ENCODE results near the gene GPR63. TPM values are rescaled to one million over a fixed set of nuclear protein-coding genes. Genes with fewer than 3 reads are reported as not detected.

The GPR63 gene
- total and polyA plus RNA-seq, 9 of the 15 experiments (the other 6 are each of a cell fraction or from before 2014, with no cell fraction given) = 1.6 to 5.1 (median 3.7) TPM

GRCh38 chr6:96878143-96878542 is 40.9 kb upstream of the GPR63 start:
- Histone ChIP-seq H4K20me1 (replicated peaks; ENCODE audit: control insufficient read depth, insufficient read depth, low read length) (no peaks in the 10 kb centered on the region), H3K27ac (ENCODE audit: extremely low read depth, low read depth, low read length) (no peak overlapping the region), H3K9me1 (ENCODE audit: control insufficient read depth, insufficient read depth, low read length) (no peaks in the 10 kb centered on the region), H3K9ac (ENCODE audit: insufficient read depth in 1 of 2, low read depth in 2 of 2, low read length in 2 of 2) (no peak overlapping the region), H3K9me3 (replicated peaks; ENCODE audit: control insufficient read depth, insufficient read depth, low read depth, low read length) (no peaks in the 10 kb centered on the region), H3K4me3 (no peak overlapping the region), H2AFZ (ENCODE audit: low read depth, low read length) (no peak overlapping the region), H3K79me2 (ENCODE audit: control insufficient read depth, insufficient read depth, low read length) (no peaks in the 10 kb centered on the region), H3K27me3 (ENCODE audit: control insufficient read depth in 2 of 2, insufficient read depth in 2 of 2, low read length in 2 of 2) (no peaks in the 10 kb centered on the region; a peak in 2 of 5 replicates), H3K36me3 (ENCODE audit: control insufficient read depth, insufficient read depth, low read length) (no peaks in the 10 kb centered on the region), H3K4me1 (replicated peaks in 1 of 2; ENCODE audit: control insufficient read depth in 2 of 2, insufficient read depth in 2 of 2, low read length in 2 of 2) (no peaks in the 10 kb centered on the region), H3K4me2 (ENCODE audit: insufficient read depth, low read length) (no peak overlapping the region)
- ChIA-PET POLR2A (interaction anchor here (0.6 to 1.0 kb wide), 2 partner anchors 13 to 19 kb away, joined by 3 to 4 read pairs; no protein-coding TSS in a partner anchor), CTCF (ENCODE audit: low intra/inter-chr PET ratio) (no interaction called here)
- DNase-seq (ENCODE audit: extremely low read depth in 1 of 4, low spot score in 3 of 4) (no peak), FAIRE-seq (no peak), ATAC-seq (no peak)
- in situ Hi-C loops (cut with MboI) = no loop called here
- intact Hi-C loops (cut with micrococcal nuclease) = no loop called here
- BruUV-seq (replicated peaks) = no TSS peak
- no peak for TF ChIP-seq TFAP4 (CRISPR knock-in tag; IDR thresholded peaks at IDR 0.05; ENCODE audit: borderline replicate concordance)
- no peak for TF ChIP-seq SOX6 (IDR thresholded peaks at IDR 0.05)
- no peak for TF ChIP-seq ZNF197 (CRISPR knock-in tag; IDR thresholded peaks at IDR 0.05; ENCODE audit: low read depth)
- no peak for TF ChIP-seq SFPQ (IDR thresholded peaks at IDR 0.05; ENCODE audit: low read depth, low read length)
- no peak for TF ChIP-seq EZH2 (IDR thresholded peaks at IDR 0.05; ENCODE audit: borderline replicate concordance, low read depth, low read length)
- no peak for TF ChIP-seq ZEB2 (IDR thresholded peaks at IDR 0.05)
- TF ChIP-seq BRD9 (IDR thresholded peaks at IDR 0.05; ENCODE audit: low read depth, partially characterized antibody) = no peak
- no peak for TF ChIP-seq POLR2G (IDR thresholded peaks at IDR 0.05; ENCODE audit: low read depth, low read length)
- TF ChIP-seq KLF16 (IDR thresholded peaks at IDR 0.05) = no peak
- TF ChIP-seq C11orf30 (IDR thresholded peaks at IDR 0.05; ENCODE audit: low read depth) = no peak
- TF ChIP-seq ILF3 (IDR thresholded peaks at IDR 0.05; ENCODE audit: borderline replicate concordance) = no peak
- no peak for TF ChIP-seq HOXB6 (CRISPR knock-in tag; IDR thresholded peaks at IDR 0.05; ENCODE audit: borderline replicate concordance)
- TF ChIP-seq OTX1 (CRISPR knock-in tag; IDR thresholded peaks at IDR 0.05) = no peak
- TF ChIP-seq HNRNPH1 (optimal IDR thresholded peaks at IDR 0.05; ENCODE audit: low read depth, low read length) = no peak

Data from K562 (cell line).